Transverse colon (tissue), 4 donors: ENCODE results near the gene CACNA1C.

Source experiments
- CTCF ChIP-seq, 5 experiments: fragments of 200-600 bp in 3 of 5; fragments of 450-650 bp in 2 of 5; sonication (generic) in 3 of 5; IDR thresholded peaks; 1 replicate in 2 of 5; 2 replicates in 3 of 5; pipeline ENCODE4 v1.5.1; 2016 to 2017; ENCODE audit warnings: antibody characterized with exemption in 5 of 5, inconsistent platforms in 3 of 5, mild to moderate bottlenecking in 2 of 5, moderate library complexity in 1 of 5
- POLR2A ChIP-seq: fragments of 450-650 bp; IDR thresholded peaks from one replicate; pipeline ENCODE4 v1.6.1; 2016; ENCODE audit warnings: antibody characterized with exemption, mild to moderate bottlenecking, moderate library complexity
- POLR2AphosphoS5 ChIP-seq, 3 donors: sonication (generic); formaldehyde crosslinking; IDR thresholded peaks; one replicate each; pipeline ENCODE4 v1.6.1; 2016; ENCODE audit warnings: antibody characterized with exemption in 3 of 3

- TF ChIP-seq CTCF (IDR thresholded peaks at IDR 0.05) (no peak), POLR2A (no peak), POLR2AphosphoS5 (IDR thresholded peaks at IDR 0.05) (peak; percentile 30 to 79 (median 78))
Measured at GRCh38 chr12:2168808-2169207, 116.0 kb downstream of the CACNA1C start.
